IPS-NIHi7 (cell line): ENCODE measurements around the gene CISTR.
"Not testable (repeated sequence)": the region's sequence is repeated elsewhere in the genome, so short reads cannot be mapped to it uniquely, and the experiment has no call there.

ENCODE experiments used
- DNase-seq: peaks from one replicate; pipeline ENCODE4 v3.0.0; 2012; ENCODE audit warnings: mixed read lengths; ENCODE audit errors: extremely low spot score

CISTR gene

DNA sequence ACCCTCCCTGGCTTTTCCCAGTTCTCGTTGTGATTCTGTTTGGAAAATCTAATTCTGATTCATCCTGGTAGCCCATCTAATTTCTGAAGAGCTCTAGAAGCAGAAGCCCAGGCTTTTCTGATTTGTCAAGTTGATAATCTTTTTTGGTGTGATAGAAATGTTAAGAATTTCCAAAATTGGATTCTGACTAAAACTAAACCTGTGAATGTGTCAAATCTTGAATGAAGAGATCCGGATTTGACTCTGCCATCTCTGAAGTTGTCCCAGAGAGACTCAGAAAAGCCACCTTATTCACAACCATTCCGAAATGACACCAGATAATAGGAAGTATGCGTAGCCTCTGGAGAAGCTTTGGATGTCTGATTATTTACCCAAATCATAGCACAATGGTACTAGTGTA, 12.8 kb upstream of the CISTR start:
- DNase-seq: no peak

DNA sequence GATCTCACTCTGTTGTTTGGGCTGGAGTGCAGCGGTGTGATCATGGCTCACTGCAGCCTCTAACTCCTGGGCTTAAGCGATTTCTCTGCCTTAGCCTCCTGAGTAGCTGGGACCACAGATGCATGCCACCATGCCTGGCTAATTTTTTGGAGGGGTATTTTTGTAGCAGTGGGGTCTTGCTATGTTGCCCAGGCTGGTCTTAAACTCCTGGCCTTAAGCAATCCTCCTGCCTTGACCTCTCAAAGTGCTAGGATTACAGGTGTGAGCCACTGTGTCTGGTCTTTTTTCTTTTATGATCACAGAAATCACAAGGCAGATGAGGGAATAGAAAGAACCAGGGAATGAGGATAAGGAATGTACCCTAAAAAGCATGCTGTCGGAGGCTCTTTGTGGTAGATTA, 11.0 kb upstream of the CISTR start:
- DNase-seq: not testable (repeated sequence)

GRCh38 chr12:53761306-53761705, 9.5 kb upstream of the CISTR start:
- DNase-seq: no peak

- DNase-seq: no peak
Observed at GRCh38 chr12:53759261-53759660, 7.5 kb upstream of the CISTR start.

DNA sequence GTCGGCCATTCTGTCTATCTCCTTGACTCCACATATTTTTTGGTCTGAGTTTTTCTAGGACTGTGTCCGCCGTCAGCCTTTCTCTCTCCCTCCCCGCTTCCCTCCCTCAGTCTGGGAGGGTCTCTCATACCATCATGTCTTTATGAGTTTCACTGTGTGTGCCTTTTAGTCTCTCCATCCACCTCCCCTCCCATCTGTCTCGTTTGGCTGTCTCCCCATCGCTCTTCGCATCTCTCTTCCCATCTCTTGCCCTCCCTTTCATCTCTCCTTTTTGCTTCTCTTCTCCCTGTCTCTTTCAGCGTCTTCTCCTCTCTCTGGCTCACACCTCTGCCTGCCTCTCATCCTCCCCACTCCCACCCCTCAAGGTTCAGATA, 6.9 kb upstream of the CISTR start:
- DNase-seq: no peak

GRCh38 chr12:53758081-53758729, 6.4 kb upstream of the CISTR start:
- no peak for DNase-seq

- DNase-seq: peak; percentile 95
Observed at GRCh38 chr12:53757101-53757770, 5.5 kb upstream of the CISTR start.

DNA sequence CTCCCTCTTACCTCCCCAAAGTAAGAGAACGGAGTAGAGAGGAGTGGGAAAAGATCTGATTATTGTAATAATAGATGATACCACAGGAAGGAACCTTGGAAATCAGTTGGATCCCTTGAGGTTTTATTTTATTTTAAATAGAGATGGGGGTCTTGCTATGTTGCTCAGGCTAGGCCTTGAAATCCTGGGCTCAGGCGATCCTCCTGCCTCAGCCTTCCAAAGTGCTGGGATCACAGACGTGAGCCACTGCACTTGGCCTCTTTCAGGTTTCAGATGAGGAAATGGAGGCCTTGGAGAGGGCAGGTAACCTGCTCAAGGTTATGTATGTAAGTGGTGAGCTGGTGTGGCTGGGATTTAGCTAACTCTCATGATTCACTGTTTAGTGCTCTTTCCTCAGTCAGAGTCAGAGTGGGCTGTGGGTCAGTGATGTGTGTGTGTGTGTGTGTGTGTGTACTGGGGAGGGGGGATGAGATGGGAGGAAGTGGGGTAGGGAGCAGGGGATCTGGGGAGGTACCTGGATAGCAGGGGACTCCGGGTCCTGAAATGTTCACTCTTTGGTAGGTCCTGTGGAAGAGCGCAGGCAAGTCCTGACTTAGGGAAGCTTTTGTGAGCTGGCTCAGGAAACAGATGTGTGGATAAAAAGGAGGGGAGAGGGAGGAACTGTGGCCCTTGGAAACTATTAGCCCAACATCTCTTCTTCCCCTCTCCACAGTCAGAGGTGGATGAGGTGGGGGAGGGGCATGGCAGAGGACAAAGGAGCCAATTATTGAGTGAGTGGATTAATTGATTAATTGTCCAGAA, 4.7 kb upstream of the CISTR start:
- no peak for DNase-seq

DNA sequence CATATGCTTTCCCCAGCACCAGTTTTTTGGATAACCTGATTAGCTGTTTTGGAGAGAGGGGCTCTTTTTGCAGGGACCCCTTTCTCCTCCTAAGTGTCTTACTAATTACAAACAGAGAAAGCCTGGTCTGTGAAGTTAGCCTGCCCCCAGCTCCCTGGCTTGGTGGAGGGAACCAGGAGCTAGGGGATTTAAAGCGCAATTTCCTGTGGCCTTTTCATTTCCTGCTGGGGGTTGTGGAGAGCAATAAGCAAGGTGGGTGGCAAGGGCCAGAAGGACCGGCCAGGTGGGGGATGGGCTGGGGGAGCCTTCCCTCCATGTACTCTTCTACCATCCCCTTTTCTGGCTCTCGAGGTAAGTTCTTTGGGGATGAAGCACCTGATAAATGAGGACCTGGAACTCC, 4.1 kb upstream of the CISTR start:
- no peak for DNase-seq

GRCh38 chr12:53755451-53755891, 3.7 kb upstream of the CISTR start:
- DNase-seq: peak; percentile 66

GRCh38 chr12:53754633-53755264, 3.0 kb upstream of the CISTR start:
- DNase-seq: no peak

DNA sequence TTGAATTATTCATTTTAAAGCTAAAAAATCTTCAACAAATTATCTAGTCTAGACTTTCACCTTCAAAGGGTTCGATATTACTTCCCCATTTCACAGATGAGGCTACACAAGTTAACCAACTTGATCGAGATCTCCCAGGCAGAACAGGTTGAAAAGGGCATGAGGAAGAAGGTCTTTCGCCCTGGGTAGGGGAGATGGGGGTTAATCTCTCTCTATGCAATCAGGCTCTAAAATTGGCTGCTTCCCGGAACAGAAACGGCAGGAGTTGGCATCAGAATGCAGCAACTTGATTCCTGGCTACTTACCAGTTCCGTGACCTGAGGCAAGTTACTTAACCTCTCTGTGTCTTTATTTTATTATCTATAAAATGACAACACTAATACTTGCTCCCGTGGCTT, 2.4 kb upstream of the CISTR start:
- no peak for DNase-seq

DNA sequence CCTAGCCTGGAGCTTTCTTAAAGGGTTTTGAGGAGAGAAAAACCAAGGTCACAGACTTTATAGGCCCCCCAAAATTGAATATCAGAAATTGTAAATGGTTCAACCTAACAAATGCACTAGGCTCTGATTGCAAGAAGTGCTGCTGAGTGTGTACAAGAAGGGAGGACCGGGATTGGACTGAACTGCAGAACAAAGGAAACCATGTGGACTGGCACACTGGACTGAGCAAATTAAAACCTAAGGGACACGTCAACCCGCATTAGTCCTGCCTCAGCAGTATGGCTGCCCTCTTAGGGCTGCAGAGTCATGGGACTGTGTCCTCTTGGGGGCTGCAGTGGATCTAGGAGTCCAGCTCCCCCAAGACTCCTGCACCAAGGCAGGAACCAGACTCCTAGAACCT, 842 bp upstream of the CISTR start:
- DNase-seq: no peak

DNA sequence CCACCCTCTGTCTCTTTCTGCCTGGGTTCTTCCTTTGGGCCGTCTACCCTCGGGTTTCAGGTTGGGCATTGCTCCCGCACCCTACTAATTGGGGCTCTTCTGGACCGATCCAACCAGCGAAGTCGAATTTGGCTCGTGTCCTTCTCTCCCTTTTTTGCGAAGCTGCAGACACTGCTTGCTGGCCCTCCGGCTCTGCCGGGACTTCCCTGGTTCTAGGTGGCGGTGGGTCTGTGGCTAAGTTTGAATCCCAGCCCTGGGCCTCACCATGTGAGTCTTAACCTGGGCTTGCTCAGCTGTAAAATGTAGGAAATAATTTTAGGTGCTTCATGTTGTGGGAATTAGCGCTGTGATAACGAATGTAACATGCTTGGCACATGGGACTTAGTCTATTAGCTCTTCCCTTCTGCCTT, 418 bp upstream of the CISTR start:
- DNase-seq: no peak

- DNase-seq: no peak
Observed at GRCh38 chr12:53750812-53751335, 905 bp downstream of the CISTR start.

DNA sequence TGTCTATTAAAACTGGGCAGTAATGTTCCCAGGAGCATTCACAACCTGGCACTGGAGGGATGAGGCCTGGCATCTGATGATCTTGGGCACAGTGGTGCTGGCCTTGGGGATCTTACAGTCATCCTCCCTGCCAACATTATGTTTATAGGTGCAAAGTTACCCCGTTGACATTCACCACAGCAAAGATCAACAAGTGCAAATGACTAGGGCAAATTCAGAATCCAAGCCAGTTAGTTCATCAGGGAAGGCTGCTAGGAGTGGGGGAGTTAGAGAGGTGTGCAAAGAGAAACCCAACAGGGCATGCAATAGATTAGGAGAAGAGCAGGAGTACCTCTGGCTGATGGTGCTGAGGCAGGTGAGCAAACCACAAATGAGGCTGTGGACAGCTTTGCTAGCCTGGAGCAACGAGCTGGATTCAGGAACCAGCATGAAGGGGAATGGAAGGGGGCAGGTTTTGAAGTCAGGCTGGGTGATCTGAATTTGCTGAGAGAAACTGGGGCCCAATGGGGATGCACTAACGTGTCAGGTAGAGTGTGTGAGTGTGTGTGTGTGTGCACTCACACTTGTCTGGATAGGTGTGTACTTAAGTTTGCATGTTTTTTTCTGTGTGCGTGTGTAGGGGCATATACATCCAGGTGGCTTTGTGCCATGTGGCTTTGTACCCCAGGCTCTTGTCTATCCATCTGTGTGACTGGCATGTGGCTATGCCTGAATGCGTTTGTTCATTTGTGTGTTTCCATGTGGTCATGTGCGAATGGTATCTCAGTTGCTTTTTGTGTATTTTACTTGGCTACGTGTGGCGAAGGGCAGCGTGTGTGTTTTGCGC, 1.6 kb downstream of the CISTR start:
- DNase-seq: no peak

DNA sequence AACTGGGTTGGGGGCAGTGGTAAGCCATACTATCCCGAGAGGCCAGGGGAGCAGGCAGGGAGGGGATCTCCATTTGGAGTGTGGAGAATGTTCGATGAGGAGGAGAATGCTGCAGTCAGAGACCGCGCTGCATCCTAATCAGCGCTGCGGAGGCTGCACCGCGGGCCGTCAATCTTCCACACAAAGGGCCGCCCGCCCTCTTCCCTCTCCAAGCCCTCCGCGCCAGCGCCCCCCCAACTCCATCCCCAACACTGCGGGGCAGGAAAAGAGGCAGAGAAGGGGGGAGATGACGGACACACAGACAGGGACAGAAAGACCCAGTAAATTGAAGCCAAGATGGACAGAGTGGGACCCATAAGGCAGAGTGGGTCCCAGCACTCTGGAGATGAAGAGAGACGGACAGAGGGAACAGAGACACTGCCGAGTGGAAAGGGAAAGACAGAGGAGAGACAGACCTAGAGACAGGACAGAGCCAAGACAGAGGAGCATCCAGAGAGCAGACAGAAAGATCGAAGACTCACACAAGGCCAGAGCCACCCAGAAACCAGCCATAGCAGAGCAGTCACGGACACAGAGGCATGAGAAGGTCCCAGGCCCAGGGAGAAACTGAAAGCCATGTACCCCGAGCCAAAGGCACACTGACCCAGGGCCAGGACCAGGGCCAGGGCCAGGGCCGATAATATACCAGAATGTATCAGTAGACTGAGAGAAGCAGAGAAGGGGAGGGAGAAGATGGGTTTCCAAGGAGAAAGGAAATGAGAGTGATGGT, 3.5 kb downstream of the CISTR start:
- no peak for DNase-seq

DNA sequence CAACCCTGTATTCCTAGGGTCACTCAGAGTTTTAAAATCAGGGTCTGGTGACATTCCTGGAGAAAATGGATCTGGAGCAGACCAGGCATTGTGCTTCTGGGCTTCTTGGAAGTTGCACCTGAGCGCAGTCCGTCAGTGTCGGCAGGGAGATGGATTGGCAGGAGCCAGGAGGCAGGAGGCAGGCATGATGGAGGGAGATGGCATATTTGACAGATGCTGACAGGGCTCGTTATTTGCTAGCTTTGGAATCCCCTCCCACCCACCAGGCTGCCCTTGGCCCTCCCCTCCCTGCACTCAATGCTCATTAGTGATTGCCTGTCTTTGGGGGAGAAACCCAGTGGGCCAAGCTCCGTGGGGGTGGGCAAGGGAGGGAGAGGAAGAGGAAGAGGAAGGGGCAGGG, 4.7 kb downstream of the CISTR start:
- DNase-seq: no peak

GRCh38 chr12:53746592-53747092, 5.1 kb downstream of the CISTR start:
- peak; percentile 90 for DNase-seq

DNA sequence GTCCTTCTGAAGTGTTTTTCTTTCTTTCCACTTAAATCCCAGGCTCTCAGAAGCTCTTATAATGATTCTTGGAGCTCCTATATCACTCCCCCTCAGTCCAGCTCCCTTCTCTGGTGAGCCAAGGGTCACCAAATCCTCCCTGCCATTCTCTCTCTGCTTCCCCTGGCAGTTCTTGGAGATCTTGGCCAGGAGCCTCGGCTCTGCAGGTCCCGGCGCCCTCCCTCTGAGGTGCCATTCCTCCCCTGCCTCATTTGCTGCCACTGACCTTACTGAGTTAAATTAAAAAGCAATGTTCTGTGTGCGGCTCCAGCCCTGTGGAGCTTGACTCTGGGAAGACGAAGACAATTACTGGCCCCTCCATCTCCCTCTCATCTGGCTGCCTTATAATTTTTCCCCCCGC, 7.0 kb downstream of the CISTR start:
- no peak for DNase-seq

DNA sequence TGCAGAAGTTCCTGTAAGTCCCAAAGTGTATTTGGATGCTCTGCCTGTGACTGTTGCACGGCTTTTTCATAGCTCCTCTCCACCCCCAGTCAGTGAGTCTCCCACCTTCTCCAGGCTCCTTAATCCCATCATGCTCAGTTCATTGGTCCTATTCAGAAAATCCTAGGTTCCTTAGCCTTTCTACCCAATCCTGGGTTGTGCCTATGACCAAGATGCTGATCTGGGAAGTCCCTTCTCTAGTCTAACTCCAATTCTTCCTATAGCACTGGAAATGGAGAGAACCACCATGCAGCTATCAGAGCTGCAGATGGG, 7.7 kb downstream of the CISTR start:
- DNase-seq: no peak
